NCI-H748 (cell line): ENCODE measurements around the gene ENSA.
"Not testable (repeated sequence)": the region's sequence is repeated elsewhere in the genome, so short reads cannot be mapped to it uniquely, and the experiment has no call there.

Experiments
- DNase-seq: peaks from one replicate; lab custom pipeline; 2025; ENCODE audit not compliant: unreplicated experiment; lab: John Stamatoyannopoulos, UW

Gene ENSA

DNA sequence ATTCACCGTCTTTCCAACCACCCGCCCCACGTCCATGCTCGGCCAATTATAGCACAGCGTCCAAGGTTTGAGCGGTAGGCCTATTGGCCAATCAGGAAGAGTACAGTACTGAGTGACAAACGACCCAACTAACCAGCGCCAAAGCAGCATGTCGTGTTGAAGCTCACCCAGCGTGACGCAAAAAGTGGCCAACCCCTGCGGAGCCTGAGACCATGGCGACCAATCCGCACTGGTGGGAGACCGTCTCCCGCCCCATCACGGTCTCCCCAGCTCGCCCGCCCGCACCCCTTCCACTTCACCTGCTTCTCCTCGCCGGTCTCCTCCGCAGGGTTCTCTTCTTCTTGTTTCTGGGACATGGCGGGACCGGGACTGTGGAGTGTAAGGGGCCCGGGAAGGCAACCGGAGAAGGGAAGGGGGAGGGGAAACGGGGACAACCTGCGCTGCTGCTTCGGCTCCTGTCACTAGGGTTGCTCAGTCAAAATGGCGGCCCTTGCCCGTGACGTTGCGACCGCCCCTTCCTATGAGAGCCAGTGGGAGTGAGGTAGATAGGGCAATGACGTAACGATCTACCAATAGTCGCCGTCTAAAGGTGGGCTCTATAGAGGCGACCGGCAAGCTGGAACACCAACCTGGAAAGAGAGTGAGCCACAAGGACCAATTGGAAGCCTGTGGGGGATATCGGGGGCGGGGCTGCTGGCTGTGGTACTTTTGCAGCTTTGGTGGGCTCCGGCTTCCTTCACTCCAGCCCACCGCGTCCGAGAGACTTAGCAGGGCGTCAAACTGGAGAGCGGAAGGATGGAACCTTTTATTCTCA is at the start of gene ENSA:
Gene ENSA (minus strand): TSS at position 498 of the 814 bp plus-strand sequence. CDS start 142 bp downstream, at position 356.
- peak; percentile 99 for DNase-seq

- no peak for DNase-seq
Measured at GRCh38 chr1:150678988-150679387, 49.6 kb upstream of the ENSA start.

DNA sequence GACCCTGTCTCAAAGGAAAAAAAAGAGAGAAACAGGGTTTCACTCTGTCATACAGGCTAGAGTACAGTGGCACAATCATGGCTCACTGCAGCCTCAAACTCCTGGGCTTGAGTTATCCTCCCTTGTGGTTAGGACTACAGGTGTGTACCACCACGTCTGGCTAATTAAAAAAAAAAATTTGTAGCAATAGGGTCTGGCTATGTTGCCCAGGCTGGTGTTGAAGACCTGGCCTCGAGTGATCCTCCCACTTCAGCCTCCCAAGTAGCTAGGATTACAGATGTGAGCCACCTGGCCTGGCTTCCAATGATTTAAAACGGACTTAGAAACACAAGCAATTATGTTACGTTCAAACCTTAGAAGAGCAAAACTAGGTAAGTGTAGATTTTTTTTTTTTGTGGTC is 45.5 kb upstream of the ENSA start:
- DNase-seq = no peak

- DNase-seq = no peak
Measured at GRCh38 chr1:150663321-150663720, 33.9 kb upstream of the ENSA start.

DNA sequence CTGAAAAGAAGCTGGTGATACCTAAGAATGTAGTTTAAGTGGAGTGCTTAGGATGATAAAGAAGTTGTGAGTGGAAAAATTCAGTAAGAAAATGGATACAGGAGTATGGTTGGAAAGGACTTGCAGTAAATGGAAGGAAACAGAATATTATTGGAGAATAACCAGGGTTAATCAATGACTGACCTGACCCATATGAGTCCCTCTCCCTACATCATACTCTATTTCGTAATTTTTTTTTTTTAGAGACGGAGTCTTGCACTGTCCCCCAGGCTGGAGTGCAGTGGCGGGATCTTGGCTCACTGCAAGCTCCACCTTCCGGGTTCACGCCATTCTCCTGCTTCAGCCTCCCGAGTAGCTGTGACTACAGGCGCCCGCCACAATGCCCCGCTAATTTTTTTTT is 33.4 kb upstream of the ENSA start:
- DNase-seq = no peak

DNA sequence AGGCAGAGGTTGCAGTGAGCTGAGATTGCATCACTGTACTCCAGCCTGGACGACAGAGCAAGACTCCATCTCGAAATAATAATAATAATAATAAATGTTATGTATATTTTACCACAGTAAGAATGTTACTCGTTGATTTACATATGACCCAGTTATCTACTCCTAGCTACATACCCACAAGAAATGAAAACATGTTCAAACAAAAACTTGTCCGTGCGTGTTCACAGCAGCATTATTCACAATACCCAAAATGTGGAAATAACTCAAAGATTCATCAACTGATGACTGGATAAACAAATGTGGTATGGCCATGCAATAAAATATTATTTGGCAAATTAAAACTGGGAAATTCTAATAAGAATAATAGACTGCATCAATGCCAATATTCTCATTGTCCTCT is 31.7 kb upstream of the ENSA start:
- no peak for DNase-seq

DNA sequence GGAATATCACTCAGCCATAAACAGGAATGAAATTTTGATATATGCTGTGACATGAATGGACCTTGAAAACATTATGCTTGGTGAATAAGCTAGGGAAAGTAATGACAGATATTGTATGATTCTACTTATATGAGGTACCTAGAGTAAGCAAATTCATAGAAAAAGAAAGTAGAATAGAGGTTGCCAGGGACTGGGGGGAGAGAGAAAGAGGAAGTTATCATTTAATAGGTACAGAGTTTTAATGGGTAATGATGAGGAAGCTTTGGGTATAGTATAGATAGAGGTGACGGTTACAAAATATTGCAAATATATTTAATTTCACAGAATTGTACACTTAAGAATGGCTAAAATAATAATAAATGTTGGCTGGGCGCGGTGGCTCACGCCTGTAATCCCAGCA is 31.2 kb upstream of the ENSA start:
- DNase-seq = no peak

DNA sequence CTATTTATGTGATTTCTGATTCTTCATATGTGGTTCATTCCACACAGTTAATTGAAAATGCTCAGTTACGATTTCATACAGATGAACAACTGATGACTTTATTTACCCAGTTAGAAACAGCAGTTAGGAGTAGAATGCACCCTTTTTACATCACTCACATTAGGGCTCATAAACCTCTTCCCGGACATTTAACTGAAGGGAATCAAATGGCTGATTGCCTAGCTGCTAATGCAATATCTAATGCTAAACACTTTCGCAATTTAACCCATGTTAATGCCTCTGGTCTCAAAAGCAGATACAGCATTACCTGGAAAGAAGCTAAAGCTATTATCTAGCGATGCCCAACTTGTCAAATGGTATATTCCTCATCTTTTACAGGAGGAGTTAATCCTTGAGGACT is 27.7 kb upstream of the ENSA start:
- DNase-seq = not testable (repeated sequence)

- DNase-seq = not testable (repeated sequence)
Measured at GRCh38 chr1:150654635-150655034, 25.2 kb upstream of the ENSA start.

DNA sequence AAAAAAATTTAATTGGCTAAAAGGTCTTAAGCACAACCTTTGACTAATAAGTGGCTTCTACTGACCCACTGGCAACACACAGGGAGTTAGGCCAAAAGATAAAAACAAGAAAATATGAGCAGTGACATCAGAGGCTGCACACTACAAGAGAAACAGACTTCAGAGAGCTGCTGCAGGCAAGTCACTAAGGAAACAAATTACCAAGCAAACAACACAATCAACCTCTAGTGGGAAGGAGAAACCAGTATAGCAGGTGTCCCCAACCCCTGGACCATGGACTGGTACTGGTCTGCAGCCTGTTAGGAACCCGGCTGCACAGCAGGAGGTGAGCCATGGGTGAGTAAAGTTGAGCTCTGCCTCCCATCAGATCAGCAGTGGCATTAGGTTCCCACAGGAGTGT is 20.8 kb upstream of the ENSA start:
- peak; percentile 18 for DNase-seq

- DNase-seq = no peak
Measured at GRCh38 chr1:150649441-150650075, 20.1 kb upstream of the ENSA start.

DNA sequence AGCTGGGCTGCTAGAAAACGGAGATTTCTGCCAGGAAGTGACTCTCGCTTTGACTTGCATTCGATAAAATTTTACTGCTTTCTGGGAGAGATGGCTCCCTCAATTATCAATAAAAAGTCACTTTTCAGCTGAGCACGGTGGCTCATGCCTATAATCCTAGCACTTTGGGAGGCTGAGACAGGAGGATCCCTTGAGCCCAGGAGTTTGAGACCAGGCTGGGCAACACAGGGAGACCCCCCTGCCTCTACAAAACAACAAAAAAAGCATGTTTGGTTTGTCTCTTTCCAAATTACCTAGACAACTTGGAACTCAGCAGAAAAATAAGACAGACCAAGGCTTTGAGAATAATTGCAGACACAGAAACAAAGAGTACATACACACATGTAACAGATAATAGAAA is 12.9 kb upstream of the ENSA start:
- DNase-seq = no peak

DNA sequence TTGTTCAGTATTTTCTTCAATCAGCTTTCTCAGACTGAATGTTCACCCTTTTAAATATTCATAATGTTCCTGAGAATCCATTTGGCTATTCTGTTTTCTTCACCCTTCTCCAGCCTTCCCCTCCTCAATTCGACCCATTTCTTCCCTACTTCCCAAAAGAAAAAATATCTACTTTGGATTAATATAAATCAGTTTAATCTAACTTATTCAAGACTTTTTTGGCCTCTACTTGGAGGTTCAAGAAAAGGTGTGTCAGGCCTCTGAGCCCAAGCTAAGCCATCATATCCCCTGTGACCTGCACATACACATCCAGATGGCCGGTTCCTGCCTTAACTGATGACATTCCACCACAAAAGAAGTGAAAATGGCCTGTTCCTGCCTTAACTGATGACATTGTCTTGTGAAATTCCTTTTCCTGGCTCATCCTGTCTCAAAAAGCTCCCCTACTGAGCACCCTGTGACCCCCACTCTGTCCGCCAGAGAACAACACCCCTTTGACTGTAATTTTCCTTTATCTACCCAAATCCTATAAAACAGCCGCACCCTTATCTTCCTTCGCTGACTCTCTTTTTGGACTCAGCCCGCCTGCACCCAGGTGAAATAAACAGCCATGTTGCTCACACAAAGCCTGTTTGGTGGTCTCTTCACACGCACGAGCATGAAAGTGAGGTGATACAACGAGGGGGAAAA is 11.9 kb upstream of the ENSA start:
- not testable (repeated sequence) for DNase-seq

GRCh38 chr1:150638430-150638829 is 9.0 kb upstream of the ENSA start:
- peak; percentile 46 for DNase-seq

DNA sequence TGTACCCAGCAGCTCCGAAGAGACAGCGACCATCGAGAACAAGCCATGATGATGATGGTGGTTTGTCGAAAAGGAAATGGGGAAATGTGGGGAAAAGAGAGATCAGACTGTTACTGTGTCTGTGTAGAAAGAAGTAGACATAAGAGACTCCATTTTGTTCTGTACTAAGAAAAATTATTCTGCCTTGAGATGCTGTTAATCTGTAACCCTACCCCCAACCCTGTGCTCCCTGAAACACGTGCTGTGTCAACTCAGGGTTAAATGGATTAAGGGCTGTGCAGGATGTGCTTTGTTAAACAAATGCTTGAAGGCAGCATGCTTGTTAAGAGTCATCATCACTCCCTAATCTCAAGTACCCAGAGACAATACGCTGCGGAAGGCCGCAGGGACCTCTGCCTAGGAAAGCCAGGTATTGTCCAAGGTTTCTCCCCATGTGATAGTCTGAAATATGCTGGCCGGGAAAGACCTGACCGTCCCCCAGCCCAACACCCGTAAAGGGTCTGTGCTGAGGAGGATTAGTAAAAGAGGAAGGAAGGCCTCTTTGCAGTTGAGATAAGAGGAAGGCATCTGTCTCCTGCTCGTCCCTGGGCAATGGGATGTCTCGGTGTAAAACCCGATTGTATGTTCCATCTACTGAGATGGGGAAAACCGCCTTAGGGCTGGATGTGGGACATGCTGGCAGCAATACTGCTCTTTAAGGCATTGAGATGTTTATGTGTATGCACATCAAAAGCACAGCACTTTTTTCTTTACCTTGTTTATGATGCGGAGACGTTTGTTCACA is 5.6 kb upstream of the ENSA start:
- DNase-seq = peak; percentile 17

- peak; percentile 36 for DNase-seq
Measured at GRCh38 chr1:150628766-150629114, 672 bp downstream of the ENSA start.

DNA sequence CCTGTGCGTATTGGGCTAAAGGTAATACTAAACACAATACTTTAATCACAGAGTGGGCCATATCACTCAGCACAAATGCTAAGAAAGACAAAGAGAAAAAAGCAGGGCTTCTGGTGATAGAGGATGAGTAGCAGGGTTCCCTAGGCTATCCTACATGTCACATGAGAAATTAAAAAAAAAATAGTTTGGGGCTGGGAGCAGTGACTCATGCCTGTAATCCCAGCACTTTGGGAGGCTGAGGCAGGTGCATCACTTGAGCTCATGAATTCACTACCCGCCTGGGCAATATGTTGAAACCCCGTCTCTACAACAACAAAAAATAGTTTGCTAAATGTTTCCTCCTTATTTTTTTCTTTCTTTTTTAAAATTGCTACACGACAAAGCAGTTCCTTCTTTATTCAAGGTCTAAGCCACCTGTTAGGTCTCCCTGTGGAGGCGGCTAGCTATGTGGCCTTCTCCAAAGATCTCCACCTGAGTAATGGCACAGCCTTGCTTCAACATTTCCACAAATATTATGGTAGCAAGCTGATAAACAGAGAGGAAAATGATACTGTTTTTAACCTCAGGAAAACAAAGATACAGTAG is 1.5 kb downstream of the ENSA start:
- no peak for DNase-seq

DNA sequence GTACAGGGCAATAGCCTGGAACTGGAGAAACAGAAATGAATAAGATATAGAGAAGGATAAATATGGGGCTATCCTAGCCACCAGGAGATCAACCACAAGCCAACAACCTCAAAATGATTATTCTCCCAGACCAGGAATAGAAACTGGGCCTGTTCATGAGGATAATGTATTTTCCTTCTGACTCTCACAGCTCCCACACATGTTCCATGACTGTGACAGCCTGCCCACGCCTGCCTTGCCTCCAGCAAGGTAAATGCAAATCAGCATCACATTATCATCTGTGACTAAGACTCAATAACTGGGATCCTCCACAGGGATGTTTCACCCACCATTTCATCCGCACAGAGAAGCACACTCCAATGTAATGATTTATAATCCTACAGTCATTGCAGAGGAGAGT is 3.3 kb downstream of the ENSA start:
- DNase-seq = no peak

- DNase-seq = not testable (repeated sequence)
Measured at GRCh38 chr1:150624546-150624945, 4.9 kb downstream of the ENSA start.

DNA sequence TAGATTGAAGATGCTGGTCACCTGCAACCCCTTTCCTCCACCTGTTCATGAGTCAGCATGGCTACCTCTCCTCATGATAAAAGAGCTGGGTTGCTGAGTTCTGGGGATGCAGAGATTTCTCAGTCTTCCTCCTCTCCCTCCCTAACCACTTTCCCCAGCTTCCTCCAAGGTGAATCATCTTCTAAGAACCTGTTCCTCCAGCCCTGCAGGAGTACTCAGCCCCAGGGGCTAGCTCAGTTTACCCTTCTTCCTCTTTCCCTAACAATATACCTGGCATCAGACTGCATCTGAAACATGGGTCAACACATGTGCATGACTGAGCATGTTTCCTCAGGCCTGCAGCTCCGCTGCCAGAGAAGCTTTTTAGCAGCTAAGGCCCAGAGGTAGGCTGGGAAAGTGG is 5.3 kb downstream of the ENSA start:
- DNase-seq = not testable (repeated sequence)
